GM23338 (cell line): ENCODE data around the gene HEXB. TPM values are rescaled to one million over a fixed set of nuclear protein-coding genes. Genes with fewer than 3 reads are reported as not detected.

Source experiments
- ATAC-seq: fragments of 200-7000 bp; cut with Tn5 transposase; 3 replicates; pipeline ENCODE4 v1.9.1; 2020
- DNase-seq: peaks from one replicate; pipeline ENCODE4 v3.0.0-alpha.2; 2015; ENCODE audit warnings: low spot score
- H2AFZ ChIP-seq: fragments of 200-600 bp; sonication (generic); 2 replicates; pipeline ENCODE4 v1.8.0; 2016; ENCODE audit warnings: antibody characterized with exemption, mild to moderate bottlenecking, moderate library complexity
- H3F3A ChIP-seq: fragments of 200-600 bp; sonication (generic); replicated peaks from 2 replicates; pipeline ENCODE4 v1.8.0; 2017; ENCODE audit warnings: antibody characterized with exemption, mixed run types, low read depth
- H3K27ac ChIP-seq: fragments of 200-600 bp; sonication (generic); 2 replicates; pipeline ENCODE4 v1.6.1; 2016; ENCODE audit warnings: low read depth
- H3K27me3 ChIP-seq: fragments of 200-600 bp; sonication (generic); 2 replicates; pipeline ENCODE4 v1.8.0; 2016; ENCODE audit warnings: mild to moderate bottlenecking, mixed run types, moderate library complexity; ENCODE audit not compliant: insufficient read depth
- H3K36me3 ChIP-seq: fragments of 200-600 bp; sonication (generic); 2 replicates; pipeline ENCODE4 v1.8.0; 2016; ENCODE audit warnings: mild to moderate bottlenecking; ENCODE audit not compliant: insufficient read depth
- H3K4me1 ChIP-seq: fragments of 200-600 bp; sonication (generic); 2 replicates; pipeline ENCODE4 v1.8.0; 2016; ENCODE audit warnings: mild to moderate bottlenecking, moderate library complexity; ENCODE audit not compliant: insufficient read depth
- H3K4me2 ChIP-seq: fragments of 200-600 bp; sonication (generic); 2 replicates; pipeline ENCODE4 v1.7.1; 2017; ENCODE audit warnings: mixed run types
- H3K4me3 ChIP-seq: fragments of 200-600 bp; sonication (generic); 2 replicates; pipeline ENCODE4 v1.6.1; 2016; ENCODE audit warnings: mixed run types
- H3K79me2 ChIP-seq: fragments of 200-600 bp; sonication (generic); replicated peaks from 2 replicates; pipeline ENCODE4 v1.8.0; 2017; ENCODE audit warnings: mild to moderate bottlenecking; ENCODE audit not compliant: insufficient read depth
- H3K9me2 ChIP-seq: fragments of 200-600 bp; sonication (generic); 2 replicates; pipeline ENCODE4 v1.8.0; 2017; ENCODE audit not compliant: insufficient read depth
- H4K20me1 ChIP-seq: fragments of 200-600 bp; sonication (generic); replicated peaks from 2 replicates; pipeline ENCODE4 v1.8.0; 2017; ENCODE audit warnings: mild to moderate bottlenecking; ENCODE audit not compliant: insufficient read depth
- H3K27ac Mint-ChIP-seq: 2 replicates; pipeline ENCODE4 v1.8.0; 2020; ENCODE audit warnings: inconsistent platforms, mild to moderate bottlenecking, moderate library complexity, mixed read lengths
- H3K27me3 Mint-ChIP-seq: 3 replicates; pipeline ENCODE4 v1.8.0; 2022; ENCODE audit warnings: low read depth, mild to moderate bottlenecking, moderate library complexity, mixed read lengths, inconsistent platforms; ENCODE audit not compliant: insufficient read depth, poor library complexity
- H3K36me3 Mint-ChIP-seq: 3 replicates; pipeline ENCODE4 v1.8.0; 2021; ENCODE audit warnings: low read depth, mild to moderate bottlenecking, inconsistent platforms, moderate library complexity, mixed read lengths
- H3K4me1 Mint-ChIP-seq: 3 replicates; pipeline ENCODE4 v1.8.0; 2020; ENCODE audit warnings: mild to moderate bottlenecking, inconsistent platforms, mixed read lengths
- H3K4me3 Mint-ChIP-seq: 3 replicates; pipeline ENCODE4 v1.8.0; 2021; ENCODE audit warnings: moderate library complexity, mild to moderate bottlenecking, inconsistent platforms, mixed read lengths
- H3K9me3 Mint-ChIP-seq: 3 replicates; pipeline ENCODE4 v1.8.0; 2020; ENCODE audit warnings: moderate library complexity, mild to moderate bottlenecking, inconsistent platforms, mixed read lengths
- EZH2 ChIP-seq: fragments of 200-600 bp; sonication (generic); IDR thresholded peaks from one replicate; pipeline ENCODE4 v1.8.0; 2017; ENCODE audit warnings: antibody characterized with exemption, mild to moderate bottlenecking, low read depth; ENCODE audit not compliant: unreplicated experiment
- ZNF331 ChIP-seq: fragments of 250-450 bp; sonication (Bioruptor Pico); IDR thresholded peaks from 2 replicates; pipeline ENCODE4 v1.5.0; 2020; ENCODE audit warnings: low read depth, mild to moderate bottlenecking, moderate library complexity
- ZNF462 ChIP-seq: fragments of 250-450 bp; sonication (Bioruptor Pico); IDR thresholded peaks from 2 replicates; pipeline ENCODE4 v1.5.0; 2020; ENCODE audit warnings: mild to moderate bottlenecking, moderate library complexity
- polyA plus RNA-seq: library from polyadenylated mRNA; unstranded; fragments of >200 nt; fragmentation: Nextera tagmentation; extraction: Ambion mirVana; gene quantifications from 2 replicates; pipeline ENCODE4 v1.2.1, GENCODE V29; 2016
- total RNA-seq: library from RNA; depleted of rRNA; stranded (reverse); fragments of >200 nt; shearing (Covaris generic); gene quantifications from 2 replicates; pipeline ENCODE4 v1.2.3, GENCODE V29; 2014

HEXB gene
- total and polyA plus RNA-seq, 2 experiments from 2014 or later, result 49.2 to 70.8 TPM

GRCh38 chr5:74763504-74763903 lies 78.5 kb downstream of the HEXB start:
- no peak overlapping the region for H3K4me2 ChIP-seq
- ATAC-seq, result no peak

More at GRCh38 chr5:74763504-74763903, 78.5 kb downstream of the HEXB start:
- no peak for DNase-seq
- H3K79me2 ChIP-seq, result peaks cover 55% of the 10 kb centered on the region
- no peak for TF ChIP-seq EZH2
- no peak for TF ChIP-seq ZNF462
- no peak for TF ChIP-seq ZNF331
- no peaks in the 10 kb centered on the region for H3K9me3 Mint-ChIP-seq
- H3K36me3 Mint-ChIP-seq, result peaks cover 19% of the 10 kb centered on the region
- peaks cover 5% of the 10 kb centered on the region; the same call in 1 of the 2 replicates for H4K20me1 ChIP-seq
- H3K27ac Mint-ChIP-seq, result no peak overlapping the region
- H3K4me1 ChIP-seq, result peaks cover 5% of the 10 kb centered on the region
- H3F3A ChIP-seq, result peaks cover 5% of the 10 kb centered on the region
- no peak overlapping the region for H2AFZ ChIP-seq
- peaks cover 11% of the 10 kb centered on the region for H3K4me1 Mint-ChIP-seq
- no peaks in the 10 kb centered on the region for H3K9me2 ChIP-seq
- no peaks in the 10 kb centered on the region for H3K27me3 ChIP-seq
- H3K4me3 Mint-ChIP-seq, result no peak overlapping the region
- H3K27ac ChIP-seq, result no peak overlapping the region
- no peaks in the 10 kb centered on the region for H3K27me3 Mint-ChIP-seq
- no peak overlapping the region for H3K4me3 ChIP-seq
- H3K36me3 ChIP-seq, result peaks cover 19% of the 10 kb centered on the region; the same call in 1 of the 2 replicates
